Measurements from ENCODE around the gene CCDC74A.
"Not testable (repeated sequence)": the region's sequence is repeated elsewhere in the genome, so short reads cannot be mapped to it uniquely, and the experiment has no call there.

GRCh38 chr2:131503587-131503986, 24.1 kb upstream of the CCDC74A start:
- not testable (repeated sequence) for TF ChIP-seq CTCF, POLR2A (IDR thresholded peaks at IDR 0.05)
